ENCODE data around the gene LMNTD1. TPM values are rescaled to one million over a fixed set of nuclear protein-coding genes. Genes with fewer than 3 reads are reported as not detected.

The LMNTD1 gene
- total RNA-seq, 2 experiments from 2014 or later, result not detected

- POLR2A ChIA-PET, result no interaction called here
- no peaks in the 10 kb centered on the region for H3K9me3 Mint-ChIP-seq (ENCODE audit: insufficient read depth)
- H3K4me1 Mint-ChIP-seq (ENCODE audit: low read depth), result no peaks in the 10 kb centered on the region
- H3K36me3 Mint-ChIP-seq (ENCODE audit: low read depth), result no peaks in the 10 kb centered on the region
- no peak for ATAC-seq
- no peaks in the 10 kb centered on the region for H3K27me3 Mint-ChIP-seq (ENCODE audit: low read depth)
- no peak for DNase-seq
- H3K27ac Mint-ChIP-seq, result no peak overlapping the region
- CTCF ChIA-PET, result no interaction called here
- no peak overlapping the region for H3K4me3 Mint-ChIP-seq
Observed at GRCh38 chr12:25581067-25581466, 28.0 kb upstream of the LMNTD1 start.

GRCh38 chr12:25578411-25579143 is 25.5 kb upstream of the LMNTD1 start:
- POLR2A ChIA-PET, result no interaction called here

DNA sequence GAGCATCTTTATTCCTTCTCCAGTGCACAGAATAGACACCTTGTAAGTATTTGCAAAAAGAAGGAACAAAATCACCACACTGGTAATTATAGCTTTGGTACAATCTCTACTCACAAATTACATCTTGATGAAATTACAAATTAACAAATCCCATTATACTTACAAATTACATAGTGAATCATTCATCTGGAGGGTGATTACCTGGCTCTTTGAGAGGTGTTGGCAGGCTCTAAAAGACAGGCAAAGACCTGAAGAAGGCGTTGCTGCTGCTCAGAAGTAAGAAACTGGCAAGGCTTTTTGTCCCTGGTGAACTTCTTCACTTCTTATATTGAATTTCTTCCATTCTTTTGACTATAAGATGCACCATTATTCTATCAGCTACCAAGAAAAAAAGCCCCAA is 21.7 kb upstream of the LMNTD1 start:
- no peak for ATAC-seq
- DNase-seq, result no peak
- no peaks in the 10 kb centered on the region for H3K36me3 Mint-ChIP-seq (ENCODE audit: low read depth)
- H3K27ac Mint-ChIP-seq, result no peak overlapping the region
- H3K27me3 Mint-ChIP-seq (ENCODE audit: low read depth), result no peaks in the 10 kb centered on the region
- CTCF ChIA-PET, result no interaction called here
- H3K4me1 Mint-ChIP-seq (ENCODE audit: low read depth), result no peaks in the 10 kb centered on the region
- POLR2A ChIA-PET, result no interaction called here
- H3K4me3 Mint-ChIP-seq, result no peak overlapping the region
- no peaks in the 10 kb centered on the region for H3K9me3 Mint-ChIP-seq (ENCODE audit: insufficient read depth)

More at GRCh38 chr12:25578411-25579143, 25.5 kb upstream of the LMNTD1 start:
- no peaks in the 10 kb centered on the region for H3K27me3 Mint-ChIP-seq (ENCODE audit: low read depth)
- no peaks in the 10 kb centered on the region for H3K36me3 Mint-ChIP-seq (ENCODE audit: low read depth)
- no peak overlapping the region for H3K27ac Mint-ChIP-seq
- CTCF ChIA-PET, result no interaction called here
- H3K4me3 Mint-ChIP-seq, result no peak overlapping the region
- no peaks in the 10 kb centered on the region for H3K9me3 Mint-ChIP-seq (ENCODE audit: insufficient read depth)
- no peak for ATAC-seq
- H3K4me1 Mint-ChIP-seq (ENCODE audit: low read depth), result no peaks in the 10 kb centered on the region
- DNase-seq, result no peak

DNA sequence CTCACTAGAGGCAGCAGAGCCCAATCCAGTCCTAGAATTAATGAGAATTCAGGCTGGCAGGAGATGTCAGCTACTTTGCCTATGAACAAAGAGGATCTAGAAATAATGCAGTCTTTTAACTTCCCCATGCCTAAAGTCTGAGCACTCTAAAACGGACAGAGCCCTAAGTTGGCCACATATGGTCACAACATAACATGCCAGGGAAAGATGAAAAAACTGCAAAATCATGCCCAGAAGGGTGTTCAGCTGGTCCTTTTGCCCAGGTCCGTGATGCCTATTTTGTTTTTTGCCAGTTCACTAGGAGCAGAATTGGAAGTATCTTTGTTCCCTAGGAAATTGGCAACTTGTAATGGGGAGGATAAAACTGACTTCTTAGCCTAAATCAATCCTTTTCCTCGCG is 20.3 kb upstream of the LMNTD1 start:
- H3K36me3 Mint-ChIP-seq (ENCODE audit: low read depth), result no peaks in the 10 kb centered on the region
- DNase-seq, result no peak
- no peak overlapping the region for H3K4me3 Mint-ChIP-seq
- no peaks in the 10 kb centered on the region for H3K4me1 Mint-ChIP-seq (ENCODE audit: low read depth)
- H3K27ac Mint-ChIP-seq, result no peak overlapping the region
- no peak for ATAC-seq
- H3K9me3 Mint-ChIP-seq (ENCODE audit: insufficient read depth), result no peaks in the 10 kb centered on the region
- CTCF ChIA-PET, result no interaction called here
- H3K27me3 Mint-ChIP-seq (ENCODE audit: low read depth), result no peaks in the 10 kb centered on the region
- POLR2A ChIA-PET, result no interaction called here

DNA sequence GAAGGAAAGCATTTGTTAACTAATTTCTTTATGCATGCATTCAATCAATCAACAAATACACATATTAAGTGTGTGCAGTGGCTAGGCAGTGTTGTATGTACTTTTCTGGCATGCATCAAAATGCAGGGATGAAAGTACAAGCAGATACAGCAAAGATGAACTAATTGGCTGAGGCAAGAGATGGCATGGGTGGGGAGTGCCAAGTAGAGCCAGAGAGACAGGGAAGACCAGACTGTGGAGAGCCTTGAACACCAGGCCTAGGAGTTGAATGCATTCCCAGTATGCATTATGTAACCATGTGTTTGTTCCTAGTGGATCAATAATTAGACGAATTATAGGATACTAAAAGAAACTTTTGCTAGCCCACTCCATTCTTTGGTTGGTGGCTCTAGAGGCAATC is 17.3 kb upstream of the LMNTD1 start:
- POLR2A ChIA-PET, result interaction anchor here (0.6 kb wide), 1 partner anchor 17 kb away, joined by 3 read pairs; no protein-coding TSS in a partner anchor
- Mint-ChIP-seq H3K36me3 (ENCODE audit: low read depth) (no peaks in the 10 kb centered on the region), H3K4me3 (no peak overlapping the region), H3K9me3 (ENCODE audit: insufficient read depth) (no peaks in the 10 kb centered on the region), H3K4me1 (ENCODE audit: low read depth) (no peaks in the 10 kb centered on the region), H3K27me3 (ENCODE audit: low read depth) (no peaks in the 10 kb centered on the region), H3K27ac (no peak overlapping the region)
- no peak for ATAC-seq
- CTCF ChIA-PET, result no interaction called here
- no peak for DNase-seq

- no peak overlapping the region for H3K27ac Mint-ChIP-seq
- no peak for ATAC-seq
- no peaks in the 10 kb centered on the region for H3K4me1 Mint-ChIP-seq (ENCODE audit: low read depth)
- H3K4me3 Mint-ChIP-seq, result no peak overlapping the region
- CTCF ChIA-PET, result no interaction called here
- no peaks in the 10 kb centered on the region for H3K27me3 Mint-ChIP-seq (ENCODE audit: low read depth)
- H3K36me3 Mint-ChIP-seq (ENCODE audit: low read depth), result no peaks in the 10 kb centered on the region
- no peak for DNase-seq
- POLR2A ChIA-PET, result no interaction called here
- H3K9me3 Mint-ChIP-seq (ENCODE audit: insufficient read depth), result no peaks in the 10 kb centered on the region
Observed at GRCh38 chr12:25566202-25566949, 13.3 kb upstream of the LMNTD1 start.

GRCh38 chr12:25558586-25558985 is 5.5 kb upstream of the LMNTD1 start:
- Mint-ChIP-seq H3K4me3 (no peak overlapping the region), H3K27ac (no peak overlapping the region), H3K27me3 (ENCODE audit: low read depth) (no peaks in the 10 kb centered on the region), H3K36me3 (ENCODE audit: low read depth) (no peaks in the 10 kb centered on the region), H3K9me3 (ENCODE audit: insufficient read depth) (no peaks in the 10 kb centered on the region), H3K4me1 (ENCODE audit: low read depth) (no peaks in the 10 kb centered on the region)
- ChIA-PET POLR2A (no interaction called here), CTCF (interaction anchor here (1.0 kb wide), 1 partner anchor 14 kb away, joined by 4 read pairs; no protein-coding TSS in a partner anchor)
- ATAC-seq (no peak), DNase-seq (no peak)

DNA sequence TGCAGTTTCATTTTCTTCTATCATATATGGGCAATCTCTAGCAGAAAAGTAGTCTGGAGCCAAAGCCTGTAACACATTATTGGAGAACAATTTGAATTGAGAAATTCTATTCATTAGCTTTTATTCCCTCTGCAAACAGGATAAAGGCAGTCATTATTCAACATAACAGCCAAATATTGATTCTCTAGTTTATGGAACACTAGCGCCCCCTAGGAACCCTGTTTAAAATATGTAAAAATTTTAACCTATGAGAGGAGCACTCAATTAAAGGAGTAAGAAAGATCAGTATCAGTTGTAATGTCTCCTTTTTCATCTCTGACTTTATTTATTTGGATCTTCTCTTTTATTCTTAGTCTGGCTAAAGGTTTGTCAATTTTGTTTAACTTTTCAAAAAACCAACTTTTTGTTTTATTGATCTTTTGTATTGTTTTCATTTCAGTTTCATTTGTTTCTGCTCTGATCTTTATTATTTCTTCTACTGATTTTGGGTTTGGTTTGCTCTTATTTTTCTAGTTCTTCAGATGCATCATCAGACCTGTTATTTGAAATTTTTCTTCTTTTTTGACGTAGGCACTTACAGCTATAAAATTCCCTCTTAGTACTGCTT is 4.8 kb upstream of the LMNTD1 start:
- Mint-ChIP-seq H3K9me3 (ENCODE audit: insufficient read depth) (no peaks in the 10 kb centered on the region), H3K4me1 (ENCODE audit: low read depth) (no peaks in the 10 kb centered on the region), H3K4me3 (no peak overlapping the region), H3K36me3 (ENCODE audit: low read depth) (no peaks in the 10 kb centered on the region), H3K27me3 (ENCODE audit: low read depth) (no peaks in the 10 kb centered on the region), H3K27ac (no peak overlapping the region)
- CTCF ChIA-PET, result interaction anchor here (1.0 to 1.1 kb wide), 2 partner anchors 13 to 119 kb away, joined by 4 to 5 read pairs; no protein-coding TSS in a partner anchor
- DNase-seq, result peak; percentile 39
- no peak for ATAC-seq
- POLR2A ChIA-PET, result no interaction called here

- ChIA-PET POLR2A (no interaction called here), CTCF (no interaction called here)
- no peaks in the 10 kb centered on the region for H3K36me3 Mint-ChIP-seq (ENCODE audit: low read depth)
- H3K9me3 Mint-ChIP-seq (ENCODE audit: insufficient read depth), result no peaks in the 10 kb centered on the region
- ATAC-seq (no peak), DNase-seq (no peak)
- H3K27ac Mint-ChIP-seq, result no peak overlapping the region
- no peaks in the 10 kb centered on the region for H3K27me3 Mint-ChIP-seq (ENCODE audit: low read depth)
- H3K4me1 Mint-ChIP-seq (ENCODE audit: low read depth), result no peaks in the 10 kb centered on the region
- no peak overlapping the region for H3K4me3 Mint-ChIP-seq
Observed at GRCh38 chr12:25556153-25556552, 3.1 kb upstream of the LMNTD1 start.

- peaks cover 1% of the 10 kb centered on the region for H3K27me3 Mint-ChIP-seq (ENCODE audit: low read depth)
- H3K27ac Mint-ChIP-seq, result no peak overlapping the region
- no peaks in the 10 kb centered on the region for H3K36me3 Mint-ChIP-seq (ENCODE audit: low read depth)
- no peak for DNase-seq
- no peak overlapping the region for H3K4me3 Mint-ChIP-seq
- H3K4me1 Mint-ChIP-seq (ENCODE audit: low read depth), result no peaks in the 10 kb centered on the region
- ChIA-PET CTCF (no interaction called here), POLR2A (no interaction called here)
- no peaks in the 10 kb centered on the region for H3K9me3 Mint-ChIP-seq (ENCODE audit: insufficient read depth)
- ATAC-seq, result no peak
Observed at GRCh38 chr12:25552681-25553080, 402 bp downstream of the LMNTD1 start.

DNA sequence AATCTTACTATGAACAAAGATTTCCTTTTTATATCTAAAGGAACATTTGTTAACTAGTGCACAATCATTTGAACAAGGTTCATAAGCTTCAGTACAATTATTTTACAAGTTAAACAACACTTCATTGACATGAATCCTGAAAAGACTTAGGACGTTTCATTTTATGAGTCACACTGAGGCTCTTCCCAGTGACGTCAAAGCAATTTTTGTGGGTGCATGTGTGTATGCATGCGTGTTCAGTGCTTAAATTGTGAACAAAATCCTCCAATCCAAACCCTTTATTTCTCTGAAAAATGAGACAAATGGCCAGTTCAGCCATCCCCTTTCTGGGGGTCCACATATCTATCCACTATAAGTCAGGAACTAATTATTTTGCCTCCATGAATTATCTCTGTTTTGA is 2.9 kb downstream of the LMNTD1 start:
- Mint-ChIP-seq H3K4me1 (ENCODE audit: low read depth) (no peaks in the 10 kb centered on the region), H3K9me3 (ENCODE audit: insufficient read depth) (no peaks in the 10 kb centered on the region), H3K36me3 (ENCODE audit: low read depth) (no peaks in the 10 kb centered on the region), H3K27ac (no peak overlapping the region), H3K27me3 (ENCODE audit: low read depth) (peaks cover 5% of the 10 kb centered on the region), H3K4me3 (no peak overlapping the region)
- ATAC-seq, result no peak
- POLR2A ChIA-PET, result no interaction called here
- CTCF ChIA-PET, result no interaction called here
- DNase-seq, result no peak

- H3K4me1 Mint-ChIP-seq (ENCODE audit: low read depth), result no peaks in the 10 kb centered on the region
- CTCF ChIA-PET, result no interaction called here
- no peak overlapping the region for H3K4me3 Mint-ChIP-seq
- no peaks in the 10 kb centered on the region for H3K36me3 Mint-ChIP-seq (ENCODE audit: low read depth)
- ATAC-seq (no peak), DNase-seq (no peak)
- H3K27ac Mint-ChIP-seq, result no peak overlapping the region
- no peaks in the 10 kb centered on the region for H3K9me3 Mint-ChIP-seq (ENCODE audit: insufficient read depth)
- POLR2A ChIA-PET, result no interaction called here
- H3K27me3 Mint-ChIP-seq (ENCODE audit: low read depth), result peaks cover 5% of the 10 kb centered on the region
Observed at GRCh38 chr12:25549120-25549519, 4.0 kb downstream of the LMNTD1 start.
